IMR-90 (cell line): ENCODE results near the gene SFT2D3.

ENCODE experiments used
- BHLHE40 ChIP-seq: fragments of 150-350 bp; IDR thresholded peaks from 2 replicates; pipeline ENCODE4 v1.6.1; 2016; ENCODE audit warnings: mild to moderate bottlenecking, low read depth, low read length
- CTCF ChIP-seq: conservative IDR thresholded peaks from 2 replicates; pipeline ENCODE4 v1.5.1; 2012; ENCODE audit warnings: mild to moderate bottlenecking, low read depth, low read length, improper control_type of control experiment
- ELK1 ChIP-seq: fragments of 150-350 bp; IDR thresholded peaks from 2 replicates; pipeline ENCODE4 v1.6.1; 2016; ENCODE audit warnings: low read depth, mild to moderate bottlenecking, low read length, moderate library complexity, borderline replicate concordance
- FOS ChIP-seq: fragments of 150-350 bp; IDR thresholded peaks from 2 replicates; pipeline ENCODE4 v1.6.1; 2016; ENCODE audit warnings: low read depth, low read length
- MAFK ChIP-seq: IDR thresholded peaks from 2 replicates; pipeline ENCODE4 v1.6.1; 2012; ENCODE audit warnings: low read depth, low read length, improper control_type of control experiment
- MXI1 ChIP-seq: IDR thresholded peaks from 2 replicates; pipeline ENCODE4 v1.6.1; 2012; ENCODE audit warnings: low read depth, mild to moderate bottlenecking, low read length, moderate library complexity, borderline replicate concordance
- POLR2A ChIP-seq: IDR thresholded peaks from 2 replicates; pipeline ENCODE4 v1.6.1; 2012; ENCODE audit warnings: mild to moderate bottlenecking, low read depth, low read length
- RAD21 ChIP-seq: IDR thresholded peaks from 2 replicates; pipeline ENCODE4 v1.6.1; 2012; ENCODE audit warnings: low read length, improper control_type of control experiment
- RCOR1 ChIP-seq: IDR thresholded peaks from 2 replicates; pipeline ENCODE4 v1.6.1; 2012; ENCODE audit warnings: mild to moderate bottlenecking, low read length, improper control_type of control experiment; ENCODE audit not compliant: insufficient replicate concordance
- RFX5 ChIP-seq: IDR thresholded peaks from 2 replicates; pipeline ENCODE4 v1.8.0; 2012; ENCODE audit warnings: low read depth, mild to moderate bottlenecking, low read length, moderate library complexity
- SMC3 ChIP-seq: fragments of 150-350 bp; IDR thresholded peaks from 2 replicates; pipeline ENCODE4 v1.6.1; 2016; ENCODE audit warnings: low read depth, mild to moderate bottlenecking, antibody characterized with exemption, low read length, moderate library complexity
- USF2 ChIP-seq: fragments of 150-350 bp; IDR thresholded peaks from 2 replicates; pipeline ENCODE4 v1.6.1; 2017; ENCODE audit warnings: mild to moderate bottlenecking, antibody characterized with exemption, low read length, low read depth

GRCh38 chr2:127660291-127660578 is 41.1 kb upstream of the SFT2D3 start:
- no peak for TF ChIP-seq POLR2A
- no peak for TF ChIP-seq CTCF
- no peak for TF ChIP-seq ELK1
- no peak for TF ChIP-seq RFX5
- no peak for TF ChIP-seq USF2
- no peak for TF ChIP-seq BHLHE40
- no peak for TF ChIP-seq RAD21
- no peak for TF ChIP-seq MAFK
- TF ChIP-seq MXI1, result no peak
- no peak for TF ChIP-seq SMC3
- no peak for TF ChIP-seq FOS
- no peak for TF ChIP-seq RCOR1
